GM19328 (cell line): Measurements from ENCODE around the gene MORC4.
"Not testable (repeated sequence)": the region's sequence is repeated elsewhere in the genome, so short reads cannot be mapped to it uniquely, and the experiment has no call there.

Source experiments
- ATAC-seq: cut with Tn5 transposase; IDR thresholded peaks from one replicate; pipeline ENCODE4 v1.9.1; 2021; ENCODE audit warnings: mild to moderate bottlenecking, moderate library complexity; ENCODE audit not compliant: unreplicated experiment

The MORC4 gene

GRCh38 chrX:107000013-107000515 is at the start of gene MORC4:
Gene MORC4 (minus strand): TSS chrX:107000212. CDS start chrX:106999969, 243 bp downstream.
- ATAC-seq: peak; percentile 74

- no peak for ATAC-seq
Measured at GRCh38 chrX:107047622-107048021, 47.6 kb upstream of the MORC4 start.

GRCh38 chrX:107029752-107030151 is 29.7 kb upstream of the MORC4 start:
- no peak for ATAC-seq

- ATAC-seq: no peak
Measured at GRCh38 chrX:107025545-107025944, 25.5 kb upstream of the MORC4 start.

- no peak for ATAC-seq
Measured at GRCh38 chrX:107014936-107015335, 14.9 kb upstream of the MORC4 start.

DNA sequence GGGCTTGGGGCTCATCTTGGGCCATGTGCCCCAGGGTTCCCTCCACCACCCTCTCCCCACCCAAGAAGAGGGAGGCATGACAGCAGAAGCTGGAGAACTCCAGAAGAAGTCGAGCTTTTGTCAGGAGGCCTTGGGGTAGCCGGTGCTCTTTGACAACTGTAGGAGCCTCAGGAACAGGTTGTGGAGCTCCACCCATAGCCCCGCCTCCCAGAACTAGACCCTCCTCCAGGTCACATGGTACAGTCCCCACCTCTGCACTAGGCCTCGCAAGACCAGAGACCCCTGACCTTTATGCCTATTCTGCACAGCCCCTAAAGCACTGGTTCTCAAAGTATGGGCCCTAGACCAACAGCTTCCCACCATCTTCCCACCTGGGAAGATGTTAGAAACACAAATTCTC is 8.0 kb upstream of the MORC4 start:
- ATAC-seq: no peak

- peak; percentile 21 for ATAC-seq
Measured at GRCh38 chrX:106999002-106999975, 723 bp downstream of the MORC4 start.

DNA sequence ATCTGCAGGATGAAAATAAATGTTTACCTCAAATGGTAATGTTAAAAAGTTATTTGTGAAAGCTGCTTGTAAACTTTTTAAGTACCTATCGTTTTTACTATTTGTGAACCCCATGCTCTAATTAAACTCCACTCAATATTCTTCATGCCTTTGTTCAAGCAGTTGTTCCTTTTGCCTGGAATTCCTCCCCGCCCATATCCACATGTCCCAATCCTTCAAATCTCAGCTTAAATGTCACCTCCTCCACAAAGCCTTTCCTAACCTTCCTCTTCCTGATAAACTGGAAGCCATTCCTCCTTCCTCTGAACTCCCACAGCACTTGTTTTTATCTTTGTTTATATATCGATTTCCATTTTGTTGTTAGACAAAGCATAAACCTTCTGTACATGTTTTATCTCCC is 2.4 kb downstream of the MORC4 start:
- no peak for ATAC-seq

GRCh38 chrX:106995678-106996077 is 4.3 kb downstream of the MORC4 start:
- no peak for ATAC-seq

DNA sequence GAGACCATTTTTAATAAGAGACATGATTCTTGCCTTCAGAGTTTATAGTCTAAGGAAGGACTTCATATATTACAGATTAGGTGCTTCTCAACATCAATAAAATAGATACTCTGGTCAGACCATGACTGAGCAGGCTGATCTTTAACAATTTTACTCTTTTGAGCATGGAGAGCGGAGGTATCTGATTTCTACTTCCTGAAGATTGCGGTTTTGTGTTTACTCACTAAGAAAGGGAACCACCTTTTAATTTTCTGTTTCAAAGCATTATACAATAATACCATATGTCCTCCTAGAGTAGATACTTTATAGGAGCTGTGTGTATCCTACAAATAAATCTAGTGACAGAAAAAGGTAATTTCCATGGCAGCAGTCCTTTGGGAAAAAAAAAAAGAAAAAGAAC is 12.5 kb downstream of the MORC4 start:
- no peak for ATAC-seq

GRCh38 chrX:106980952-106981626 is 18.9 kb downstream of the MORC4 start:
- ATAC-seq: no peak

DNA sequence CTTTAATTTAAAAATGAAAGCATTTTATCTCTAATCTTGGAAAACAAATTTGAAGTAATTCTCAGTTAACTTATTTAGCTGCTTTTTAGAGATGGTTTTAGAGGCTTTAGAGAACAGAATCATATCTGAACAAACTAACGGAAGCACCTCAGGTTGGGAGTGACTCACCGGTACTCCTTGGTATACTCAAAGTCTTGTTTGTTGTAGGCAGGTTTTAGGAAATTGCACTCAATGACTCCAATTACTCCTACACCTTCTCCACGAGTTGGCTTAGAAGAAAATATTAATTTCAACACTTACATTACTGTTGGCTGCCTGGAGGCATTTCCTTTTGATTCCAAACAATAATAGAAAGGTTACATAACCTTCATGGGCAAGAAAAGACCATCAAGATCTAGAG is 23.6 kb downstream of the MORC4 start:
- no peak for ATAC-seq

- ATAC-seq: no peak
Measured at GRCh38 chrX:106973433-106974149, 26.4 kb downstream of the MORC4 start.

- ATAC-seq: no peak
Measured at GRCh38 chrX:106972896-106973295, 27.1 kb downstream of the MORC4 start.

DNA sequence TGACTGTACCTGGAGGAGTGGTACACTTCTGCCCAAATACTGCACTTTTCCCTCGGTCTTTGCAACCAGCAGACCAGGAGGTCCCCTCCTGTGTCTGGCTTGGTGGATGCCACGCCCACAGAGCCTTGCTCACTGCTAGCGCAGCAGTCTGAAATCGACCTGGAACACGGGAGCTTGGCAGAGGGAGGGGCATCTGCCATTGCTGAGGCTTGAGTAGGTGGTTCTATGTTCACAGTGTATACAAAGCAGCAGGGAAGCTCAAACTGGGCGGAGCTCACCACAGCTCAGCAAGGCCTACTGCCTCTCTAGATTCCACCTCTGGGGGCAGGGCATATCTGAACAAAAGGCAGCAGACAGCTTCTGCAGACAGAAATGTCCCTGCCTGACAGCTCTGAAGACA is 33.5 kb downstream of the MORC4 start:
- not testable (repeated sequence) for ATAC-seq

DNA sequence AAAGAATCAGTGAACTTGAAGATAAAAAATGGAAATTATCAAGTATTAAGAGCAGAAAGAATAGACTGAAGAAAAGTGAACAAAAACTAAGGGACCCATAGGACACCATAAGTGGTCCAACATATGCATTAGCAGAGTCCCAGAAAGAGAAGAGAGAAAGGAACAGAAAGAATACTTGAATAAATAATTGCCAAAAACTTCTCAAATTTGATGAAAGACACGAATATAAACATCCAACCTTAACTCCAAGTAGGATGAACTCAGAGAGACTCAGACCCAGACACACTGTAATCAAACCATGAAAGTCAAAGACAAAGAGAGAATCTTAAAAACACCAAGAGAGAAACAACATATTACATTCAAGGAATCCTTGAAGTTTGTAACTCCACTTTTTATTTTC is 35.7 kb downstream of the MORC4 start:
- no peak for ATAC-seq

DNA sequence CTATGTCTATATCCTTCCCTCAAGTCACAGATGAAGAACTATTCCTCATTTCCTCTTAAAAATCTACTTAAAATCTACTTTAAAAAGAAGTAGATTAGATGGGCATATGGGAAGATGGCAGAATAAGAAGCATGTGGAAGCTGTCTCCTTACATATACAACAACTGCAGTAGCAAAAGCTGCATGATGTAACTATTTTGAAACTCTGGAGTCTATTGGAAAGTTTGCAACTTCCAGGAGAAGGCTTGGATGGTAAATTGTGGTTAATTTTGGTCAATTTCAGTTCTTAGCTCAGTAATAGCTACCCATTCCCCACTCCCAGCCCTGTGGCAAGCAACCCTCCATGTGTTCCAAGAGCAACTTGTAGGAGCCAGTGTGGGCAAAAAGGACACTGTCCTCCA is 36.9 kb downstream of the MORC4 start:
- ATAC-seq: no peak

DNA sequence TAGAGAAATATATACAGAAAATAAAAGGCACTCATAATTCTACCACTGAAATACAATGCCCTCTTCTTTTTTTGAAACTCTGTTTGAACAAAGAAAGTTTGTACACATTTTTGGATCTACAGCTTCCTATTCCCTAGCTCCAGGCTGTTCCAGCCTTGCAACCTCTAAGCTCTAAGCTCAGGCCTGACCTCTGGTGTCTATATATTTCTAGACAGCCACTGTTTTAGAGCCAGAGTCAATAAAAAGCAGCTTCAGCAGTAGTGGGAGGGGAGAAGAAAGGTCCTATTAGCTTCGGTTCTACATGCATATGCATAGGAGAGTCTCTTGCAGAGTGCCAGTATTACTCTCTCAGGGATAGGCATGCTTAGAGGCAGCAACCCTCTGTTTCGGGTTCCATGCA is 40.1 kb downstream of the MORC4 start:
- ATAC-seq: no peak

DNA sequence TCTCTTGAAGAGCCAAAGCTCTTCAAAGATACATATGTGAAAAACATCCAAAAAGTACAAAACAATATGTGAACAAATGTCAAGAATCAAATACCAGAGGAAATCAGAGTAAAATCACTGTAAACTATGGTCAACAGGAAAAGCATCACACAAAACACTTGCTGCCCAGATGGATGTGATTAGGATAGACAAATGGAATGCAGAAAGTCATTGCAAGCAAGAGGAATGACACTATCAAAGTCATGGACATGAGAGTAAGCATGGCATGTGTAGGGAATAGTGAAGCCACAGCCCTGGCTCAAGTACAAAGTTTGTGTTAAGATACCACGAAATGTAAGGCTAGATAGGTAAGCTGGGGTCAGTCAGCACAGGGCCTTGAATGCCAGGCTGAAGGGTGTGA is 42.2 kb downstream of the MORC4 start:
- no peak for ATAC-seq

DNA sequence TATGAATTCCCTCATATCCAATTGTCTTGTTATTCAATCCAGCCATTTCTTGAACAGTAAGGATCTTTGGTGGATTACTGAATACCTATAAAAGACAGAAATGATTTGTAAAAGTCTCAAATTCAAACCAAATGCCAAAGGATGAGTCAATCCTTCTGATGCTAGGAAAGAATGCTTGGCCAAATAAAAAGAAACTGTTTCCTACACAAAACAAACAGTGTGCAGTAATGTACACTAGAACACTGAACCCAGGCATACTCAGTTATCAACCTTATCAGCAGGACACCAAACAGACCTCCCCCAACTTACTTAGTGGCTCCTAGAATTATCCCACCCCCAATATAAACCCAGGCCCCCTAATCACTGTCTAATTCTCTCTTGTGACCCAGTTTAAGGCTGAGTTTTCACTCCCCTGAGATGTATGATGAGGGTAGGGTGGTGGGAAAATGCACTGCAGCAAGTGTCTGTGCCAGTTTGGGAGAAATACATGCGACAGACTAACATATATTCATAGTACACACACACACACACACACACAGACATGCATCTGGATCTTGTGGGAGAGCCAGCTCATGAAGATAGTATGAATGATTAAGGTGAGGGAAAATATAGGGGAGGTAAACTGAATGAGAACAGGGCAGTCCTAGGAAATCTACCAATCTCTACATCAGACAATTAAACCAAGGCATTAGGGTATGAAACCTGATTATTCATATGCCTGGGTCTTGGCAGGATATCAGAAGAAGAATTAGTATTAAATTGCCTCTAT is 44.8 kb downstream of the MORC4 start:
- no peak for ATAC-seq
